ENCODE measurements around the gene MAPK14.
"Not testable (repeated sequence)": the region's sequence is repeated elsewhere in the genome, so short reads cannot be mapped to it uniquely, and the experiment has no call there.

MAPK14 gene

GRCh38 chr6:36027501-36028087 is at the start of gene MAPK14:
MAPK14 (plus strand) TSS chr6:36027808; CDS start chr6:36028158, 350 bp downstream.
- peak; percentile 96 for DNase-seq (ENCODE audit: extremely low spot score, insufficient read length, low read depth)
- FAIRE-seq: peak; percentile 98

GRCh38 chr6:35980126-35980525 is 47.5 kb upstream of the MAPK14 start:
- DNase-seq (ENCODE audit: extremely low spot score, insufficient read length, low read depth); FAIRE-seq: not testable (repeated sequence)

- no peak for FAIRE-seq
- DNase-seq (ENCODE audit: extremely low spot score, insufficient read length, low read depth): no peak
These were observed 46.5 kb upstream of the MAPK14 start for GRCh38 chr6:35980991-35981645.

GRCh38 chr6:35984701-35985100 is 42.9 kb upstream of the MAPK14 start:
- FAIRE-seq (no peak), DNase-seq (ENCODE audit: extremely low spot score, insufficient read length, low read depth) (no peak)

- not testable (repeated sequence) for FAIRE-seq; DNase-seq (ENCODE audit: extremely low spot score, insufficient read length, low read depth)
These were observed 39.6 kb upstream of the MAPK14 start for GRCh38 chr6:35988047-35988446.

GRCh38 chr6:35993150-35993549 is 34.5 kb upstream of the MAPK14 start:
- FAIRE-seq (no peak), DNase-seq (ENCODE audit: extremely low spot score, insufficient read length, low read depth) (no peak)

GRCh38 chr6:36000451-36000850 is 27.2 kb upstream of the MAPK14 start:
- FAIRE-seq: no peak

GRCh38 chr6:36015666-36016065 is 11.9 kb upstream of the MAPK14 start:
- FAIRE-seq (no peak), DNase-seq (ENCODE audit: extremely low spot score, insufficient read length, low read depth) (no peak)

More at GRCh38 chr6:36000451-36000850, 27.2 kb upstream of the MAPK14 start:
- DNase-seq (ENCODE audit: extremely low spot score, insufficient read length, low read depth): no peak

- no peak for DNase-seq (ENCODE audit: extremely low spot score, insufficient read length, low read depth)
- FAIRE-seq: no peak
These were observed 9.3 kb upstream of the MAPK14 start for GRCh38 chr6:36018339-36018738.

GRCh38 chr6:36019167-36019566 is 8.4 kb upstream of the MAPK14 start:
- FAIRE-seq (no peak), DNase-seq (ENCODE audit: extremely low spot score, insufficient read length, low read depth) (no peak)

- no peak for FAIRE-seq
These were observed 7.5 kb upstream of the MAPK14 start for GRCh38 chr6:36020154-36020553.

GRCh38 chr6:36023996-36024795 is 3.4 kb upstream of the MAPK14 start, which contains the start of gene SLC26A8:
SLC26A8 (minus strand) TSS chr6:36024641; CDS start chr6:36019707, 4,934 bp downstream.
- FAIRE-seq (no peak), DNase-seq (ENCODE audit: extremely low spot score, insufficient read length, low read depth) (no peak)

More at GRCh38 chr6:36020154-36020553, 7.5 kb upstream of the MAPK14 start:
- no peak for DNase-seq (ENCODE audit: extremely low spot score, insufficient read length, low read depth)

GRCh38 chr6:36025260-36025931 is 2.2 kb upstream of the MAPK14 start:
- no peak for FAIRE-seq
- no peak for DNase-seq (ENCODE audit: extremely low spot score, insufficient read length, low read depth)

- no peak for FAIRE-seq
- DNase-seq (ENCODE audit: extremely low spot score, insufficient read length, low read depth): no peak
These were observed 1.7 kb upstream of the MAPK14 start for GRCh38 chr6:36025932-36026327.

GRCh38 chr6:36028088-36028876 is 674 bp downstream of the MAPK14 start:
- DNase-seq (ENCODE audit: extremely low spot score, insufficient read length, low read depth) (no peak), FAIRE-seq (no peak)

GRCh38 chr6:36028877-36029324 is 1.3 kb downstream of the MAPK14 start:
- FAIRE-seq: peak; percentile 46

GRCh38 chr6:36029464-36029863 is 1.9 kb downstream of the MAPK14 start:
- no peak for DNase-seq (ENCODE audit: extremely low spot score, insufficient read length, low read depth)
- FAIRE-seq: peak; percentile 33

More at GRCh38 chr6:36028877-36029324, 1.3 kb downstream of the MAPK14 start:
- no peak for DNase-seq (ENCODE audit: extremely low spot score, insufficient read length, low read depth)

- DNase-seq (ENCODE audit: extremely low spot score, insufficient read length, low read depth): no peak
- peak; percentile 21 for FAIRE-seq
These were observed 4.7 kb downstream of the MAPK14 start for GRCh38 chr6:36032261-36032660.

GRCh38 chr6:36033144-36033543 is 5.5 kb downstream of the MAPK14 start:
- DNase-seq (ENCODE audit: extremely low spot score, insufficient read length, low read depth); FAIRE-seq: not testable (repeated sequence)

Measured in GM18507 (cell line).